Central memory CD4-positive, alpha-beta T cell (primary cell): ENCODE data around the gene ATP6V1A.

Source experiments
- DNase-seq: peaks from one replicate; pipeline ENCODE4 v3.0.0; 2022

The ATP6V1A gene

GRCh38 chr3:113747283-113748046 is 630 bp downstream of the ATP6V1A start:
- peak; percentile 16 for DNase-seq

- DNase-seq: no peak
These were observed 4.3 kb downstream of the ATP6V1A start for GRCh38 chr3:113751141-113751540.

GRCh38 chr3:113753376-113753985 is 6.6 kb downstream of the ATP6V1A start:
- no peak for DNase-seq

- DNase-seq: no peak
These were observed 7.8 kb downstream of the ATP6V1A start for GRCh38 chr3:113754494-113755159.

- DNase-seq: no peak
These were observed 11.7 kb downstream of the ATP6V1A start for GRCh38 chr3:113758389-113759024.

GRCh38 chr3:113764698-113765097 is 17.9 kb downstream of the ATP6V1A start:
- no peak for DNase-seq

GRCh38 chr3:113769551-113769950 is 22.7 kb downstream of the ATP6V1A start:
- no peak for DNase-seq

- DNase-seq: no peak
These were observed 25.2 kb downstream of the ATP6V1A start for GRCh38 chr3:113771993-113772392.

GRCh38 chr3:113773381-113773780 is 26.5 kb downstream of the ATP6V1A start:
- no peak for DNase-seq

- DNase-seq: no peak
These were observed 28.7 kb downstream of the ATP6V1A start for GRCh38 chr3:113775516-113775915.

- no peak for DNase-seq
These were observed 29.7 kb downstream of the ATP6V1A start for GRCh38 chr3:113776564-113776963.

- DNase-seq: no peak
These were observed 36.6 kb downstream of the ATP6V1A start for GRCh38 chr3:113783463-113783862.

GRCh38 chr3:113783980-113784379 is 37.1 kb downstream of the ATP6V1A start:
- no peak for DNase-seq

- no peak for DNase-seq
These were observed 44.5 kb downstream of the ATP6V1A start for GRCh38 chr3:113791381-113791780.

- no peak for DNase-seq
These were observed 47.7 kb downstream of the ATP6V1A start for GRCh38 chr3:113794526-113794925.

- DNase-seq: no peak
These were observed 48.9 kb downstream of the ATP6V1A start for GRCh38 chr3:113795693-113796092.

- DNase-seq: no peak
These were observed 56.1 kb downstream of the ATP6V1A start for GRCh38 chr3:113802795-113803455.

- DNase-seq: no peak
These were observed 57.8 kb downstream of the ATP6V1A start for GRCh38 chr3:113804661-113805060.

GRCh38 chr3:113805249-113805648 is 58.4 kb downstream of the ATP6V1A start:
- no peak for DNase-seq

- DNase-seq: no peak
These were observed 66.0 kb downstream of the ATP6V1A start for GRCh38 chr3:113812854-113813253.

- no peak for DNase-seq
These were observed 73.0 kb downstream of the ATP6V1A start for GRCh38 chr3:113819866-113820265.

GRCh38 chr3:113825090-113825489 is 78.3 kb downstream of the ATP6V1A start:
- DNase-seq: no peak

GRCh38 chr3:113828600-113828999 is 81.8 kb downstream of the ATP6V1A start:
- DNase-seq: no peak
